Measurements from ENCODE around the gene ZKSCAN1.
"Not testable (repeated sequence)": the region's sequence is repeated elsewhere in the genome, so short reads cannot be mapped to it uniquely, and the experiment has no call there.

The ZKSCAN1 gene

GRCh38 chr7:100007887-100008286 lies 7.5 kb upstream of the ZKSCAN1 start:
- H3K36me3 ChIP-seq (ENCODE audit: insufficient read depth, low read length), result no peaks in the 10 kb centered on the region
- H3K27ac ChIP-seq (ENCODE audit: low read depth, low read length), result no peak overlapping the region
- H3K27me3 ChIP-seq (ENCODE audit: control insufficient read depth in 1 of 2, insufficient read depth in 2 of 2, low read length in 2 of 2), result no peaks in the 10 kb centered on the region
- no peak overlapping the region for H3K4me3 ChIP-seq (ENCODE audit: low read depth in 1 of 2, low read length in 2 of 2)
- H3K9me3 ChIP-seq (ENCODE audit: low read length), result no peaks in the 10 kb centered on the region
- no peaks in the 10 kb centered on the region for H3K4me1 ChIP-seq (ENCODE audit: insufficient read depth, low read length)
- no peak overlapping the region for H3K9ac ChIP-seq (ENCODE audit: low read length)

GRCh38 chr7:100008525-100008924 lies 6.9 kb upstream of the ZKSCAN1 start:
- Histone ChIP-seq H3K9me3 (ENCODE audit: low read length) (no peaks in the 10 kb centered on the region), H3K4me3 (ENCODE audit: low read depth in 1 of 2, low read length in 2 of 2) (no peak overlapping the region), H3K27ac (ENCODE audit: low read depth, low read length) (no peak overlapping the region), H3K4me1 (ENCODE audit: insufficient read depth, low read length) (no peaks in the 10 kb centered on the region), H3K27me3 (ENCODE audit: control insufficient read depth in 1 of 2, insufficient read depth in 2 of 2, low read length in 2 of 2) (no peaks in the 10 kb centered on the region), H3K9ac (ENCODE audit: low read length) (no peak overlapping the region), H3K36me3 (ENCODE audit: insufficient read depth, low read length) (no peaks in the 10 kb centered on the region)

- H3K27ac ChIP-seq (ENCODE audit: low read depth, low read length); H3K27me3 ChIP-seq (ENCODE audit: control insufficient read depth in 1 of 2, insufficient read depth in 2 of 2, low read length in 2 of 2); H3K4me1 ChIP-seq (ENCODE audit: insufficient read depth, low read length); H3K9ac ChIP-seq (ENCODE audit: low read length); H3K4me3 ChIP-seq (ENCODE audit: low read depth in 1 of 2, low read length in 2 of 2); H3K36me3 ChIP-seq (ENCODE audit: insufficient read depth, low read length); H3K9me3 ChIP-seq (ENCODE audit: low read length): not testable (repeated sequence)
Measured at GRCh38 chr7:100009952-100010351, 5.4 kb upstream of the ZKSCAN1 start.

- no peak overlapping the region for H3K9ac ChIP-seq (ENCODE audit: low read length)
- no peaks in the 10 kb centered on the region for H3K9me3 ChIP-seq (ENCODE audit: low read length)
- no peaks in the 10 kb centered on the region for H3K27me3 ChIP-seq (ENCODE audit: control insufficient read depth in 1 of 2, insufficient read depth in 2 of 2, low read length in 2 of 2)
- no peak overlapping the region for H3K4me3 ChIP-seq (ENCODE audit: low read depth in 1 of 2, low read length in 2 of 2)
- no peak overlapping the region for H3K27ac ChIP-seq (ENCODE audit: low read depth, low read length)
- H3K4me1 ChIP-seq (ENCODE audit: insufficient read depth, low read length), result peaks cover 5% of the 10 kb centered on the region
- H3K36me3 ChIP-seq (ENCODE audit: insufficient read depth, low read length), result no peaks in the 10 kb centered on the region
Measured at GRCh38 chr7:100010901-100011300, 4.5 kb upstream of the ZKSCAN1 start.

GRCh38 chr7:100011516-100011915 lies 3.9 kb upstream of the ZKSCAN1 start:
- Histone ChIP-seq H3K36me3 (ENCODE audit: insufficient read depth, low read length) (no peaks in the 10 kb centered on the region), H3K9me3 (ENCODE audit: low read length) (no peaks in the 10 kb centered on the region), H3K27me3 (ENCODE audit: control insufficient read depth in 1 of 2, insufficient read depth in 2 of 2, low read length in 2 of 2) (no peaks in the 10 kb centered on the region), H3K9ac (ENCODE audit: low read length) (no peak overlapping the region), H3K27ac (ENCODE audit: low read depth, low read length) (no peak overlapping the region), H3K4me1 (ENCODE audit: insufficient read depth, low read length) (peaks cover 10% of the 10 kb centered on the region), H3K4me3 (ENCODE audit: low read depth in 1 of 2, low read length in 2 of 2) (no peak overlapping the region)

- not testable (repeated sequence) for H3K27ac ChIP-seq (ENCODE audit: low read depth, low read length); H3K27me3 ChIP-seq (ENCODE audit: control insufficient read depth in 1 of 2, insufficient read depth in 2 of 2, low read length in 2 of 2); H3K4me3 ChIP-seq (ENCODE audit: low read depth in 1 of 2, low read length in 2 of 2); H3K9me3 ChIP-seq (ENCODE audit: low read length); H3K9ac ChIP-seq (ENCODE audit: low read length); H3K36me3 ChIP-seq (ENCODE audit: insufficient read depth, low read length)
- H3K4me1 ChIP-seq (ENCODE audit: insufficient read depth, low read length), result peaks cover 20% of the 10 kb centered on the region
Measured at GRCh38 chr7:100012385-100013327, 2.7 kb upstream of the ZKSCAN1 start.

- H3K9ac ChIP-seq (ENCODE audit: low read length), result no peak overlapping the region
- no peaks in the 10 kb centered on the region for H3K9me3 ChIP-seq (ENCODE audit: low read length)
- H3K36me3 ChIP-seq (ENCODE audit: insufficient read depth, low read length), result no peaks in the 10 kb centered on the region
- H3K27ac ChIP-seq (ENCODE audit: low read depth, low read length), result no peak overlapping the region
- H3K4me3 ChIP-seq (ENCODE audit: low read depth in 1 of 2, low read length in 2 of 2), result no peak overlapping the region
- H3K27me3 ChIP-seq (ENCODE audit: control insufficient read depth in 1 of 2, insufficient read depth in 2 of 2, low read length in 2 of 2), result no peaks in the 10 kb centered on the region
- peaks cover 25% of the 10 kb centered on the region for H3K4me1 ChIP-seq (ENCODE audit: insufficient read depth, low read length)
Measured at GRCh38 chr7:100013328-100013676, 2.1 kb upstream of the ZKSCAN1 start.

GRCh38 chr7:100016215-100016901 lies 962 bp downstream of the ZKSCAN1 start:
- peaks cover 5% of the 10 kb centered on the region for H3K36me3 ChIP-seq (ENCODE audit: insufficient read depth, low read length)
- H3K4me1 ChIP-seq (ENCODE audit: insufficient read depth, low read length), result peaks cover 34% of the 10 kb centered on the region

GRCh38 chr7:100017300-100017699 lies 1.9 kb downstream of the ZKSCAN1 start:
- H3K9me3 ChIP-seq (ENCODE audit: low read length), result no peaks in the 10 kb centered on the region
- no peak overlapping the region for H3K9ac ChIP-seq (ENCODE audit: low read length)
- peak overlapping the region; percentile 27 for H3K27ac ChIP-seq (ENCODE audit: low read depth, low read length)
- H3K4me1 ChIP-seq (ENCODE audit: insufficient read depth, low read length), result peaks cover 34% of the 10 kb centered on the region
- H3K27me3 ChIP-seq (ENCODE audit: control insufficient read depth in 1 of 2, insufficient read depth in 2 of 2, low read length in 2 of 2), result no peaks in the 10 kb centered on the region
- H3K36me3 ChIP-seq (ENCODE audit: insufficient read depth, low read length), result peaks cover 5% of the 10 kb centered on the region
- no peak overlapping the region for H3K4me3 ChIP-seq (ENCODE audit: low read depth in 1 of 2, low read length in 2 of 2)

More at GRCh38 chr7:100016215-100016901, 962 bp downstream of the ZKSCAN1 start:
- H3K9ac ChIP-seq (ENCODE audit: low read length), result peak overlapping the region; percentile 99
- no peaks in the 10 kb centered on the region for H3K27me3 ChIP-seq (ENCODE audit: control insufficient read depth in 1 of 2, insufficient read depth in 2 of 2, low read length in 2 of 2)
- peak overlapping the region; percentile 90 for H3K27ac ChIP-seq (ENCODE audit: low read depth, low read length)
- peak overlapping the region; percentile 62 to 92 for H3K4me3 ChIP-seq (ENCODE audit: low read depth in 1 of 2, low read length in 2 of 2)
- H3K9me3 ChIP-seq (ENCODE audit: low read length), result no peaks in the 10 kb centered on the region

GRCh38 chr7:100017875-100018274 lies 2.5 kb downstream of the ZKSCAN1 start:
- Histone ChIP-seq H3K27me3 (ENCODE audit: control insufficient read depth in 1 of 2, insufficient read depth in 2 of 2, low read length in 2 of 2) (no peaks in the 10 kb centered on the region), H3K27ac (ENCODE audit: low read depth, low read length) (peak overlapping the region; percentile 27), H3K9ac (ENCODE audit: low read length) (no peak overlapping the region), H3K4me1 (ENCODE audit: insufficient read depth, low read length) (peaks cover 34% of the 10 kb centered on the region), H3K36me3 (ENCODE audit: insufficient read depth, low read length) (peaks cover 5% of the 10 kb centered on the region), H3K9me3 (ENCODE audit: low read length) (no peaks in the 10 kb centered on the region), H3K4me3 (ENCODE audit: low read depth in 1 of 2, low read length in 2 of 2) (no peak overlapping the region)

- Histone ChIP-seq H3K9me3 (ENCODE audit: low read length) (no peaks in the 10 kb centered on the region), H3K36me3 (ENCODE audit: insufficient read depth, low read length) (peaks cover 22% of the 10 kb centered on the region), H3K4me3 (ENCODE audit: low read depth in 1 of 2, low read length in 2 of 2) (no peak overlapping the region), H3K9ac (ENCODE audit: low read length) (no peak overlapping the region), H3K27ac (ENCODE audit: low read depth, low read length) (no peak overlapping the region), H3K27me3 (ENCODE audit: control insufficient read depth in 1 of 2, insufficient read depth in 2 of 2, low read length in 2 of 2) (no peaks in the 10 kb centered on the region), H3K4me1 (ENCODE audit: insufficient read depth, low read length) (peaks cover 32% of the 10 kb centered on the region)
Measured at GRCh38 chr7:100019908-100020307, 4.5 kb downstream of the ZKSCAN1 start.

Measured in muscle layer of colon (tissue), 2 donors.